Activated T-cell treated with anti-CD3 and anti-CD28 coated beads, Interleukin-2, amount 50 U/mL, for 72 hours (primary cell): Measurements from ENCODE around the gene GIGYF1. TPM values are rescaled to one million over a fixed set of nuclear protein-coding genes. Genes with fewer than 3 reads are reported as not detected.
"Not testable (repeated sequence)": the region's sequence is repeated elsewhere in the genome, so short reads cannot be mapped to it uniquely, and the experiment has no call there.

Experiments used
- ATAC-seq, 2 donors: fragments of 150-1000 bp; cut with Tn5 transposase; replicated peaks in 1 of 2; 2 replicates each; pipeline ENCODE4 v1.10.0; 2021; ENCODE audit warnings: moderate library complexity in 2 of 2, mild to moderate bottlenecking in 1 of 2
- DNase-seq, 2 donors: peaks; one replicate each; pipeline ENCODE4 v3.0.0; 2021 to 2022; ENCODE audit warnings: mixed read lengths in 1 of 2
- H3K27ac Mint-ChIP-seq: one replicate; pipeline ENCODE4 v1.8.0; 2022; ENCODE audit warnings: mild to moderate bottlenecking, moderate library complexity, mixed read lengths
- H3K27me3 Mint-ChIP-seq: one replicate; pipeline ENCODE4 v1.8.0; 2022; ENCODE audit warnings: low read depth, mixed read lengths
- H3K36me3 Mint-ChIP-seq, 2 donors: one replicate each; pipeline ENCODE4 v1.8.0; 2022; ENCODE audit warnings: mixed read lengths in 2 of 2, mild to moderate bottlenecking in 1 of 2; ENCODE audit not compliant: insufficient read depth in 2 of 2
- H3K4me1 Mint-ChIP-seq: one replicate; pipeline ENCODE4 v1.8.0; 2022; ENCODE audit warnings: low read depth, mixed read lengths
- H3K4me3 Mint-ChIP-seq, 2 donors: one replicate each; pipeline ENCODE4 v1.8.0; 2022; ENCODE audit warnings: mild to moderate bottlenecking in 2 of 2, mixed read lengths in 2 of 2, moderate library complexity in 2 of 2
- H3K9me3 Mint-ChIP-seq, 2 donors: one replicate each; pipeline ENCODE4 v1.8.0; 2022; ENCODE audit warnings: mixed read lengths in 2 of 2
- total RNA-seq, 2 donors: library from RNA; stranded (reverse); gene quantifications; one replicate each; pipeline ENCODE4 v1.2.3, GENCODE V29; 2022

The GIGYF1 gene
- total RNA-seq, 2 donors from 2014 or later, result 51.5 to 53.2 TPM

DNA sequence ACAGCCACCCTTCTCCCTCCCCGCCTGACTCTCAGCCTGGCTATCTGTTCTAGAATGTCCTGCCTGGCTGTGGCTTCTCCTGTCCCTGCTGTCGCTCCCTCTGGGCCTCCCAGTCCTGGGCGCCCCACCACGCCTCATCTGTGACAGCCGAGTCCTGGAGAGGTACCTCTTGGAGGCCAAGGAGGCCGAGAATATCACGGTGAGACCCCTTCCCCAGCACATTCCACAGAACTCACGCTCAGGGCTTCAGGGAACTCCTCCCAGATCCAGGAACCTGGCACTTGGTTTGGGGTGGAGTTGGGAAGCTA, 27.4 kb upstream of the GIGYF1 start:
- Mint-ChIP-seq H3K4me1 (peaks cover 8% of the 10 kb centered on the region), H3K27ac (no peak overlapping the region), H3K27me3 (peaks cover 46% of the 10 kb centered on the region), H3K4me3 (no peak overlapping the region), H3K36me3 (no peaks in the 10 kb centered on the region), H3K9me3 (peaks cover 0 to 2% of the 10 kb centered on the region in 2 donors)
- ATAC-seq (no peak), DNase-seq (no peak)

DNA sequence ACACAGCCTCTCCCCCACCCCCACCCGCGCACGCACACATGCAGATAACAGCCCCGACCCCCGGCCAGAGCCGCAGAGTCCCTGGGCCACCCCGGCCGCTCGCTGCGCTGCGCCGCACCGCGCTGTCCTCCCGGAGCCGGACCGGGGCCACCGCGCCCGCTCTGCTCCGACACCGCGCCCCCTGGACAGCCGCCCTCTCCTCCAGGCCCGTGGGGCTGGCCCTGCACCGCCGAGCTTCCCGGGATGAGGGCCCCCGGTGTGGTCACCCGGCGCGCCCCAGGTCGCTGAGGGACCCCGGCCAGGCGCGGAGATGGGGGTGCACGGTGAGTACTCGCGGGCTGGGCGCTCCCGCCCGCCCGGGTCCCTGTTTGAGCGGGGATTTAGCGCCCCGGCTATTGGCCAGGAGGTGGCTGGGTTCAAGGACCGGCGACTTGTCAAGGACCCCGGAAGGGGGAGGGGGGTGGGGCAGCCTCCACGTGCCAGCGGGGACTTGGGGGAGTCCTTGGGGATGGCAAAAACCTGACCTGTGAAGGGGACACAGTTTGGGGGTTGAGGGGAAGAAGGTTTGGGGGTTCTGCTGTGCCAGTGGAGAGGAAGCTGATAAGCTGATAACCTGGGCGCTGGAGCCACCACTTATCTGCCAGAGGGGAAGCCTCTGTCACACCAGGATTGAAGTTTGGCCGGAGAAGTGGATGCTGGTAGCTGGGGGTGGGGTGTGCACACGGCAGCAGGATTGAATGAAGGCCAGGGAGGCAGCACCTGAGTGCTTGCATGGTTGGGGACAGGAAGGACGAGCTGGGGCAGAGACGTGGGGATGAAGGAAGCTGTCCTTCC, 26.8 kb upstream of the GIGYF1 start:
- peaks cover 46% of the 10 kb centered on the region for H3K27me3 Mint-ChIP-seq
- H3K9me3 Mint-ChIP-seq, result peaks cover 0 to 2% of the 10 kb centered on the region in 2 donors
- no peak overlapping the region for H3K27ac Mint-ChIP-seq
- H3K36me3 Mint-ChIP-seq, result no peaks in the 10 kb centered on the region
- no peak overlapping the region for H3K4me3 Mint-ChIP-seq
- no peak for ATAC-seq
- H3K4me1 Mint-ChIP-seq, result peaks cover 8% of the 10 kb centered on the region
- DNase-seq, result no peak

DNA sequence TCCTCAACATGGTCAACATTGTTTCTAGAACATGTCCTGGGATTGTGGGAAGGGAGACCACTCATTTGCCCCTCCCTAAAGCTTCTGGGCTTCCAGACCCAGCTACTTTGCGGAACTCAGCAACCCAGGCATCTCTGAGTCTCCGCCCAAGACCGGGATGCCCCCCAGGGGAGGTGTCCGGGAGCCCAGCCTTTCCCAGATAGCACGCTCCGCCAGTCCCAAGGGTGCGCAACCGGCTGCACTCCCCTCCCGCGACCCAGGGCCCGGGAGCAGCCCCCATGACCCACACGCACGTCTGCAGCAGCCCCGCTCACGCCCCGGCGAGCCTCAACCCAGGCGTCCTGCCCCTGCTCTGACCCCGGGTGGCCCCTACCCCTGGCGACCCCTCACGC, 26.2 kb upstream of the GIGYF1 start, which contains the start of gene EPO:
Gene EPO, plus strand, starts transcription at position 190 of the 392 bp plus-strand sequence. CDS start 513 bp downstream, outside the sequence.
- ATAC-seq (no peak), DNase-seq (no peak)
- Mint-ChIP-seq H3K27ac (no peak within 1 kb of the TSS), H3K9me3 (peaks cover 0 to 2% of the 10 kb centered on the region in 2 donors), H3K4me3 (no peak within 1 kb of the TSS), H3K4me1 (peaks cover 4% of the 10 kb centered on the region), H3K36me3 (no peaks in the 10 kb centered on the region), H3K27me3 (peaks cover 46% of the 10 kb centered on the region)

DNA sequence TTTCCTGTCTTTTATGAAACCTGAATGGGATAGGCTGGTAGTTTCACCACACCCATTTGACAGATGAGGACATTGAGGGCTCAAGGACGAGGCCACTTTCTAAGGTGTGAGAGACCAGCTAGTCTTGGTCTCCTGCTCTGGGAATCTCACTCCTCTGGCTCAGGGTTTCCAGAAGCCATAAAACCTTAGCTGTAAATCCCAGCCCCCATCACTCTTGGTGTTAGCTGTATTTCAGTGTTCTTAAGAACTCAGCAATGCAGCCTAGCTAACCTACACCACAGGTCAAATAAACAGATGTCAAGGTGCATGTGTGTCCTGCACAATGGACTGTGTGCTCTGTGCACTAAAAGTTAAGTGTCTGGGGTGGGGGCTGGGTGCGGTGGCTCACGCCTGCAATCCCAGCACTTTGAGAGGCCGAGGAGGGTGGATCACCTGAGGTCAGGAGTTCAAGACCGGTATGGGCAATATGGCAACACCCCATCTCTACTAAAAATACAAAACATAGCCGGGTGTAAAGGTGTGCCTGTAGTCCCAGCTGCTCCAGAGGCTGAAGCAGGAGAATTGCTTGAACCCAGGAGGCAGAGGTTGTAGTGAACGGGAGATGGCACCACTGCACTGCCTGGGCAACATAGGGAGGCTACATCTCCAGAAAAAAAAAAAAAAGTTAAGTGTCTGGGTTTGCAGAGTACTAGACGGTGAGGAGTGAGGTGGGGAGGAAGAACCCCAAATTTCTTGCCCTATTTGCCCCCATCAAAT, 25.7 kb upstream of the GIGYF1 start:
- peaks cover 0 to 2% of the 10 kb centered on the region in 2 donors for H3K9me3 Mint-ChIP-seq
- H3K27ac Mint-ChIP-seq, result no peak overlapping the region

DNA sequence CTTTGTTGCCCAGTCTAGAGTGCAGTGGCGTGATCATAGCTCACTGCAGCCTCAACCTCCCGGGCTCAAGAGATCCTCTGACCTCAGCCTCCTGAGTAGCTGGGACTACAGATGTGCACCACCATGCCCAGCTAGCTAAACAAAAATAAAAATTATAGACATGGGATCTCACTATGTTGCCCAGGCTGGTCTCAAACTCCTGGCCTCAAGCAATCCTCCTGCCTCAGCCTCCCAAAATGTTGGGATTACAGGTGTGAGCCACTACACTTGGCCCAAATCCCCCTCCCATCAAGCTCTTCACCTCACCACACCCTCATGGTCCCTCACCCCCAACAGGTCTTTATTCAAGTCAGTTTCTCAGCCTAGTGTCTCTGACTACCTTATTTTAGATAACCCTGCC, 23.0 kb upstream of the GIGYF1 start:
- not testable (repeated sequence) for H3K36me3 Mint-ChIP-seq, H3K9me3 Mint-ChIP-seq, ATAC-seq, H3K27ac Mint-ChIP-seq, DNase-seq, H3K4me1 Mint-ChIP-seq, H3K4me3 Mint-ChIP-seq
- peaks cover 27% of the 10 kb centered on the region for H3K27me3 Mint-ChIP-seq

More for the DNA sequence above, 25.7 kb upstream of the GIGYF1 start:
- Mint-ChIP-seq H3K4me1 (no peaks in the 10 kb centered on the region), H3K4me3 (no peak overlapping the region), H3K27me3 (peaks cover 46% of the 10 kb centered on the region), H3K36me3 (no peaks in the 10 kb centered on the region)
- DNase-seq, result no peak
- ATAC-seq, result no peak

DNA sequence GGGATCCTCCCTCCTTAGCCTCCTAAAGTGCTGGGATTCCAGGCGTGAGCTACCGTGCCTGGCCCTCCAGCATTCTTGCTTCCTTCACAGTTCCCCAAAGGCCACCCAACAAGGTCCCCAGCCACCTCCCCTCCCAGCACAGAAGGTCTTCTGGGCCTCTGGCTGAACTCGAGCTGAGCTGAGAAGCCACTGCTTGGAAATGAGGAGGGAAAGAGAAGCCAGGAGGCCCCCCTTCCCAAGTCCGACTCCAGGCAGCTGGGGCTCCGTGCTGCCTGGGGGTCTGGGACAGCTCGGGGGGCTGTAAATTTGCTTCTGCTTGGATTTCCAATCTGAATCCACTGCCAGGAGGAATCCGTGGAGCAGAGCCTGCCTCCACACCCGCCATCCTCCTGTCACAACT, 20.7 kb upstream of the GIGYF1 start:
- no peak overlapping the region for H3K27ac Mint-ChIP-seq
- peaks cover 11% of the 10 kb centered on the region for H3K27me3 Mint-ChIP-seq
- H3K4me3 Mint-ChIP-seq, result no peak overlapping the region
- DNase-seq, result no peak
- no peaks in the 10 kb centered on the region for H3K36me3 Mint-ChIP-seq
- peaks cover 0 to 2% of the 10 kb centered on the region in 2 donors for H3K9me3 Mint-ChIP-seq
- no peaks in the 10 kb centered on the region for H3K4me1 Mint-ChIP-seq
- no peak for ATAC-seq

DNA sequence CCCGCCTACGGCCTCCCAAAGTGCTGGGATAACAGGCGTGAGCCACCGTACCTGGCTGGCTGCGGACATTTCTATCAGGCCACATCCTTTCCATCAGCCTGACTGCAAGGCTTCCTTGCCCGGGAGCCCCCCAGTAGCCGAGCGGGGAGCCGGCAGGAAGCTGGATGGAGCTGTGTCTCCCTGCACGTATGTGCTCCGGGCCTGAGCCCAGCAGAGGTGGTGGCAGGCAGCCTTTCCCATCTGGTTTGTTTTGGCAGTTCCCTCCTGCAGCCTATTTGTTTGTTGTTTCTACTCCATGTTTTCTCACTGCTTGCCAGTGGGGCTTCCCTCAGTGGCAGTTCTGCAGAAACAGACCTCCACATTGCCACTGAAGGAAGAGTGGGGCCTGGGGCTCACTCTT, 17.3 kb upstream of the GIGYF1 start:
- ATAC-seq, result no peak
- no peak overlapping the region for H3K4me3 Mint-ChIP-seq
- peaks cover 16% of the 10 kb centered on the region for H3K4me1 Mint-ChIP-seq

DNA sequence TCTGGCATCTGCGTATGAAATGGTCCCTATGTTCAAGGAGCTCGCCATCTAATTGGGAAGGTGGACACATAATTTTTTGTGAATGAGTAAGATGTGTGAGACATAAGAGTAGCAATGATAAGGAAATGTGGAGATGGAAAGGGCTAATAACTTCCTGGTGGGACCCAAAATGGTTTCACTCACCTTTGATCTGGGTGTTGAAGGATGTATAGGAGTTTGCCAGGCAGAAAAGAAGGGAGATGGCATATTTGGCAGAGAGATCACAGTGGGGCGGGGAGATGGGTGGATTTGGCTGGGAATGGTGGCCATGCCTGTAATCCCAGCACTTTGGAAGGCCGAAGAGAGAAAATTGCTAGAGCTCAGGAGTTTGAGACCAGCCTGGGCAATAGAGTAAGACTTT, 16.4 kb upstream of the GIGYF1 start:
- Mint-ChIP-seq H3K9me3 (no peaks in the 10 kb centered on the region), H3K27me3 (no peaks in the 10 kb centered on the region), H3K4me3 (no peak overlapping the region), H3K4me1 (peaks cover 16% of the 10 kb centered on the region), H3K36me3 (peaks cover 2 to 5% of the 10 kb centered on the region in 2 donors), H3K27ac (no peak overlapping the region)
- DNase-seq, result no peak
- no peak for ATAC-seq

More for the DNA sequence above, 17.3 kb upstream of the GIGYF1 start:
- peaks cover 0 to 3% of the 10 kb centered on the region in 2 donors for H3K36me3 Mint-ChIP-seq
- H3K9me3 Mint-ChIP-seq, result no peaks in the 10 kb centered on the region
- no peak overlapping the region for H3K27ac Mint-ChIP-seq
- H3K27me3 Mint-ChIP-seq, result no peaks in the 10 kb centered on the region
- no peak for DNase-seq

DNA sequence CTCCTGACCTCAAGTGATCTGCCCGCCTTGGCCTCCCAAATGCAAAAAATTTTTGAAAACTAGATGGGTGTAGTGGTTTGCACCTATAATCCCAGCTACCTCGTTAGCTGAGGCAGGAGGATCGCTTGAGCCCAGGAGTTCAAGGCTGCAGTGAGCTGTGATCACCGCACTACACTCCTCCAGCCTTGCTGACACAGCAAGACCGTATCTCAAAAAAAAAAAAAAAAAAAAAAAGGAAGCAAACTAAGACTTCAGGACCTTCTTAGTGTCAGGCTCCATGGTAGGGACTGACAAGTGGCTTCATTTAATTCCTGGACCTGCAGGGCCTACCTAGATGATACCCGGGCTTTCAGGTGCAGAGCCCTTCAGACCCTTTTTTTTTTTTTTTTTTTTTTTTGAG, 14.3 kb upstream of the GIGYF1 start:
- peak overlapping the region in 1 of 2 donors; percentile 8 for H3K4me3 Mint-ChIP-seq
- H3K4me1 Mint-ChIP-seq, result peaks cover 16% of the 10 kb centered on the region
- DNase-seq, result no peak
- ATAC-seq, result no peak
- H3K36me3 Mint-ChIP-seq, result peaks cover 2 to 5% of the 10 kb centered on the region in 2 donors
- H3K9me3 Mint-ChIP-seq, result no peaks in the 10 kb centered on the region
- H3K27me3 Mint-ChIP-seq, result no peaks in the 10 kb centered on the region
- H3K27ac Mint-ChIP-seq, result no peak overlapping the region

DNA sequence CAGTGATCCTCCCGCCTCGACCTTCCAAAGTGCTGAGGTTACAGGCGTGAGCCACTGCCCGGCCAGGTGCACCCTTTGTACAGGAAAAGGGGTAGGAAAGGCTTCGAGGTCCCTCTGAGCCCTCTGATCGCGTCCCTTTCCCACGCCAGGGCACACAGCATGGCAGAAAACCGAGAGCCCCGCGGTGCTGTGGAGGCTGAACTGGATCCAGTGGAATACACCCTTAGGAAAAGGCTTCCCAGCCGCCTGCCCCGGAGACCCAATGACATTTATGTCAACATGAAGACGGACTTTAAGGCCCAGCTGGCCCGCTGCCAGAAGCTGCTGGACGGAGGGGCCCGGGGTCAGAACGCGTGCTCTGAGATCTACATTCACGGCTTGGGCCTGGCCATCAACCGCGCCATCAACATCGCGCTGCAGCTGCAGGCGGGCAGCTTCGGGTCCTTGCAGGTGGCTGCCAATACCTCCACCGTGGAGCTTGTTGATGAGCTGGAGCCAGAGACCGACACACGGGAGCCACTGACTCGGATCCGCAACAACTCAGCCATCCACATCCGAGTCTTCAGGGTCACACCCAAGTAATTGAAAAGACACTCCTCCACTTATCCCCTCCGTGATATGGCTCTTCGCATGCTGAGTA, 12.7 kb upstream of the GIGYF1 start:
- no peaks in the 10 kb centered on the region for H3K9me3 Mint-ChIP-seq
- ATAC-seq, result no peak
- H3K4me3 Mint-ChIP-seq, result peak overlapping the region; percentile 97 to 99
- peaks cover 2 to 5% of the 10 kb centered on the region in 2 donors for H3K36me3 Mint-ChIP-seq
- no peak for DNase-seq
- H3K27me3 Mint-ChIP-seq, result no peaks in the 10 kb centered on the region
- peak overlapping the region; percentile 98 for H3K27ac Mint-ChIP-seq
- H3K4me1 Mint-ChIP-seq, result peaks cover 16% of the 10 kb centered on the region

DNA sequence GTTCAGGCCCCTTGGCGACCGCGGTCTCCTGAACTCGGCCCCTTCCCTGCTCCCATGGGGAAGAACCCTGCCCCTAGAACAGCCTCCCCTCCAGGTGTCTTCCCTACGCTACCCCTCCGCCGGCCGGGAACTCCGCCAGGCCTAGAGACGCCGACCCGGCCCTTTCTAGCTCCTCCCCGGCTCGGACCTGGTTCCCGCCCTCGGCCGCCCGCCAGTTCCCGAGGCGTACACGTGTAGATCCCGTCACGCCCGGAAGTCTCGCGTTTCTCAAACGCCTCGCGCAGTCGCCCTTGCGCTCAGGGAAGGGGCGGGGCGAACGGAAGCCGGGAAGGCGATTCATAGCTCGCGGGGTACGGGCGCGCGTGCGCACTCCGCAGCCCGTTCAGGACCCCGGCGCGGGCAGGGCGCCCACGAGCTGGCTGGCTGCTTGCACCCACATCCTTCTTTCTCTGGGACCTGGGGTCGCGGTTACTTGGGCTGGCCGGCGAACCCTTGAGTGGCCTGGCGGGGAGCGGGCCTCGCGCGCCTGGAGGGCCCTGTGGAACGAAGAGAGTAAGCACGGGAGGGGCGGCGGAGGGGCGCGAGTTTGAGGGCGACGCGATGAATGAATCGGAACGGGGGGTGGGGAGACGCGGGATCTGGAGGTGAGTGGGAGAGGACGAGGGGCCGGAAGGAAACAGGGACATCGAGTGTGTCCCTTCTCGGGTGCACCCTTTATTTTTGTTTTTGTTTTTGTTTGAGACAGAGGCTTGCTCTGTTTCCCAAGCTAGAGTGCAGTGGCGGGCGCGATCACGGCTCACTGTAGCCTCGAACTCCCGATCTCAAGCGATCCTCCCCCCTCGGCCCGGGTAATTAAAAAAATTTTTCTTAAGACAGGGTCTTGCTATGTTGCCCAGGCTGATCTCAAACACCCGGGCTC, 12.0 kb upstream of the GIGYF1 start, which contains the start of gene POP7:
Gene POP7, plus strand, starts transcription at position 369 of the 919 bp plus-strand sequence. CDS start 710 bp downstream, outside the sequence.
- peak within 1 kb of the TSS; percentile 98 for H3K27ac Mint-ChIP-seq
- ATAC-seq, result peak; percentile 97 to 98
- peaks cover 2 to 5% of the 10 kb centered on the region in 2 donors for H3K36me3 Mint-ChIP-seq
- H3K9me3 Mint-ChIP-seq, result no peaks in the 10 kb centered on the region
- DNase-seq, result peak; percentile 99 to 100
- peaks cover 16% of the 10 kb centered on the region for H3K4me1 Mint-ChIP-seq
- H3K4me3 Mint-ChIP-seq, result peak within 1 kb of the TSS; percentile 97 to 99
- no peaks in the 10 kb centered on the region for H3K27me3 Mint-ChIP-seq

DNA sequence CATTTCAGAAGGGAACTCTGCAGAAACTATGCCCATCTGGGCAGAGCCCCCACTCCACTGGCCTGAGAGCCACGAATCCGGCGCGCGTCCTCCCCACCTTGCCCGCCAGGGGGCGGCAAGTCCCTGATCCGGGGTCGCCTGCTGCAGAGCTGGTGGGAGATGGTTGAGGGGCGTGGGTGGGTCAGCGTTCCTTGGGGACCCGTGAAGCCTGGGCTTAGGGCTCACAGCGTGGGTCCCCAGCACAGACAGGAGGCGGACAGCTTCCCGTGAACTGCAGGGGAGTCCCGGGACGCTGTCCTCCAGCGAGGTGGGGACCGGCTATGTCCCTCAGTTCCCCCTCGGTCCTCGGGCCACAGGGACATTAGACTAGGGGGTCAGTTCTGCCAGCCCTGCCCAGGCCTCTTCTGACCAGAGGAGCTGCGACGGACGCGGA, 11.3 kb upstream of the GIGYF1 start:
- H3K27me3 Mint-ChIP-seq, result no peaks in the 10 kb centered on the region
- peak overlapping the region; percentile 97 to 99 for H3K4me3 Mint-ChIP-seq
- peak; percentile 64 to 65 for ATAC-seq
- peaks cover 16% of the 10 kb centered on the region for H3K4me1 Mint-ChIP-seq
- peaks cover 2 to 5% of the 10 kb centered on the region in 2 donors for H3K36me3 Mint-ChIP-seq
- peak overlapping the region; percentile 98 for H3K27ac Mint-ChIP-seq
- H3K9me3 Mint-ChIP-seq, result no peaks in the 10 kb centered on the region
- DNase-seq, result peak; percentile 84 to 89
